Upper lobe of left lung (tissue), 6 donors: ENCODE results near the gene PRR5L. TPM values are rescaled to one million over a fixed set of nuclear protein-coding genes. Genes with fewer than 3 reads are reported as not detected.

Experiments
- ATAC-seq, 2 donors: fragments of 200-7000 bp; cut with Tn5 transposase; one replicate each; pipeline ENCODE4 v1.9.1; 2022; ENCODE audit warnings: mild to moderate bottlenecking in 2 of 2, moderate library complexity in 2 of 2; ENCODE audit not compliant: low FRiP score in 2 of 2
- DNase-seq, 2 donors: peaks; one replicate each; pipeline ENCODE4 v3.0.0-alpha.2; 2019 to 2020
- H3K27ac ChIP-seq, 4 donors: fragments of 200-600 bp; sonication (generic); one replicate each; pipeline ENCODE4 v1.5.1; 2016 to 2019
- H3K27me3 ChIP-seq, 4 donors: fragments of 200-600 bp; sonication (generic); one replicate each; pipeline ENCODE4 v1.5.1; 2017 to 2019
- H3K36me3 ChIP-seq, 4 donors: fragments of 200-600 bp; sonication (generic); one replicate each; pipeline ENCODE4 v1.5.1; 2016 to 2019
- H3K4me1 ChIP-seq, 4 donors: fragments of 200-600 bp; sonication (generic); one replicate each; pipeline ENCODE4 v1.5.1; 2018 to 2019
- H3K4me3 ChIP-seq, 4 donors: fragments of 200-600 bp; sonication (generic); one replicate each; pipeline ENCODE4 v1.5.1; 2017 to 2019; ENCODE audit warnings: mild to moderate bottlenecking in 2 of 4, moderate library complexity in 1 of 4
- H3K9me3 ChIP-seq, 4 donors: fragments of 200-600 bp; sonication (generic); one replicate each; pipeline ENCODE4 v1.5.1; 2018 to 2019
- EP300 ChIP-seq, 4 donors: sonication (generic); formaldehyde crosslinking; IDR thresholded peaks; one replicate each; pipeline ENCODE4 v1.5.1; 2017; ENCODE audit warnings: antibody characterized with exemption in 4 of 4, control low read depth in 2 of 4
- POLR2A ChIP-seq, 4 donors: fragments of 450-650 bp; IDR thresholded peaks; one replicate each; pipeline ENCODE4 v1.5.1; 2016 to 2017; ENCODE audit warnings: antibody characterized with exemption in 4 of 4, mild to moderate bottlenecking in 2 of 4
- POLR2AphosphoS5 ChIP-seq, 2 donors: sonication (generic); formaldehyde crosslinking; IDR thresholded peaks; one replicate each; pipeline ENCODE4 v1.5.1; 2017; ENCODE audit warnings: antibody characterized with exemption in 2 of 2
- WGBS, 2 donors: methylation state at CpG; one replicate each; pipeline ENCODE4 v1.1.5; 2017 to 2018; 5-methylcytosine and 5-hydroxymethylcytosine counted together
- total RNA-seq, 6 donors: library from RNA; depleted of rRNA in 4 of 6; stranded (reverse); fragments of >200 nt in 4 of 6; gene quantifications; one replicate each; pipeline versions ENCODE4 v1.1.0 to v1.2.1, GENCODE V29; 2016 to 2021
- TF ChIP-seq, protein P1 (sequence below), 6 experiments: fragments of 450-650 bp in 4 of 6; fragments of 200-600 bp in 2 of 6; sonication (generic) in 2 of 6; IDR thresholded peaks; one replicate each; pipeline ENCODE4 v1.5.1; 2016 to 2019; ENCODE audit warnings: antibody characterized with exemption in 6 of 6
- donor health status: DM: no; HTN: no; CAD: no; lungs with moderate emphysema.
- donor health status: DM: no; HTN: yes; CAD: no; lungs with severe emphysema.

The PRR5L gene
- total RNA-seq, 6 donors from 2014 or later, result 18.9 to 40.5 (median 27.6) TPM

- H3K4me1 ChIP-seq, result no peaks in the 10 kb centered on the region
- no peak overlapping the region for H3K4me3 ChIP-seq
- no peaks in the 10 kb centered on the region for H3K9me3 ChIP-seq
- H3K27ac ChIP-seq, result no peak overlapping the region
- DNase-seq (no peak), ATAC-seq (peak in 1 of 2 donors; percentile 38)
- no peak for TF ChIP-seq POLR2AphosphoS5 (IDR thresholded peaks at IDR 0.05)
- no peaks in the 10 kb centered on the region for H3K27me3 ChIP-seq
- no peaks in the 10 kb centered on the region for H3K36me3 ChIP-seq
- WGBS, 2 donors, result 75 to 79% methylated on average over 7 of the region's 7 CpGs
Observed at GRCh38 chr11:36345535-36346141, 49.5 kb downstream of the PRR5L start.

GRCh38 chr11:36346562-36347383 lies 50.7 kb downstream of the PRR5L start:
- Histone ChIP-seq H3K27ac (no peak overlapping the region), H3K9me3 (no peaks in the 10 kb centered on the region), H3K4me1 (no peaks in the 10 kb centered on the region), H3K4me3 (no peak overlapping the region), H3K27me3 (no peaks in the 10 kb centered on the region), H3K36me3 (no peaks in the 10 kb centered on the region)
- no peak for DNase-seq
- no peak for ATAC-seq
- WGBS, 2 donors, result 86% methylated on average over 5 of the region's 5 CpGs
- TF ChIP-seq, protein P1, sequence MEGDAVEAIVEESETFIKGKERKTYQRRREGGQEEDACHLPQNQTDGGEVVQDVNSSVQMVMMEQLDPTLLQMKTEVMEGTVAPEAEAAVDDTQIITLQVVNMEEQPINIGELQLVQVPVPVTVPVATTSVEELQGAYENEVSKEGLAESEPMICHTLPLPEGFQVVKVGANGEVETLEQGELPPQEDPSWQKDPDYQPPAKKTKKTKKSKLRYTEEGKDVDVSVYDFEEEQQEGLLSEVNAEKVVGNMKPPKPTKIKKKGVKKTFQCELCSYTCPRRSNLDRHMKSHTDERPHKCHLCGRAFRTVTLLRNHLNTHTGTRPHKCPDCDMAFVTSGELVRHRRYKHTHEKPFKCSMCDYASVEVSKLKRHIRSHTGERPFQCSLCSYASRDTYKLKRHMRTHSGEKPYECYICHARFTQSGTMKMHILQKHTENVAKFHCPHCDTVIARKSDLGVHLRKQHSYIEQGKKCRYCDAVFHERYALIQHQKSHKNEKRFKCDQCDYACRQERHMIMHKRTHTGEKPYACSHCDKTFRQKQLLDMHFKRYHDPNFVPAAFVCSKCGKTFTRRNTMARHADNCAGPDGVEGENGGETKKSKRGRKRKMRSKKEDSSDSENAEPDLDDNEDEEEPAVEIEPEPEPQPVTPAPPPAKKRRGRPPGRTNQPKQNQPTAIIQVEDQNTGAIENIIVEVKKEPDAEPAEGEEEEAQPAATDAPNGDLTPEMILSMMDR (IDR thresholded peaks at IDR 0.05), result no peak
- TF ChIP-seq POLR2AphosphoS5 (IDR thresholded peaks at IDR 0.05) (no peak), EP300 (IDR thresholded peaks at IDR 0.05) (no peak), POLR2A (IDR thresholded peaks at IDR 0.05) (no peak)

- TF ChIP-seq, protein P1 (IDR thresholded peaks at IDR 0.05), result no peak
- no peak for TF ChIP-seq POLR2A (IDR thresholded peaks at IDR 0.05)
- no peak for TF ChIP-seq POLR2AphosphoS5 (IDR thresholded peaks at IDR 0.05)
- TF ChIP-seq EP300 (IDR thresholded peaks at IDR 0.05), result no peak
Observed at GRCh38 chr11:36347384-36347906, 51.4 kb downstream of the PRR5L start.

DNA sequence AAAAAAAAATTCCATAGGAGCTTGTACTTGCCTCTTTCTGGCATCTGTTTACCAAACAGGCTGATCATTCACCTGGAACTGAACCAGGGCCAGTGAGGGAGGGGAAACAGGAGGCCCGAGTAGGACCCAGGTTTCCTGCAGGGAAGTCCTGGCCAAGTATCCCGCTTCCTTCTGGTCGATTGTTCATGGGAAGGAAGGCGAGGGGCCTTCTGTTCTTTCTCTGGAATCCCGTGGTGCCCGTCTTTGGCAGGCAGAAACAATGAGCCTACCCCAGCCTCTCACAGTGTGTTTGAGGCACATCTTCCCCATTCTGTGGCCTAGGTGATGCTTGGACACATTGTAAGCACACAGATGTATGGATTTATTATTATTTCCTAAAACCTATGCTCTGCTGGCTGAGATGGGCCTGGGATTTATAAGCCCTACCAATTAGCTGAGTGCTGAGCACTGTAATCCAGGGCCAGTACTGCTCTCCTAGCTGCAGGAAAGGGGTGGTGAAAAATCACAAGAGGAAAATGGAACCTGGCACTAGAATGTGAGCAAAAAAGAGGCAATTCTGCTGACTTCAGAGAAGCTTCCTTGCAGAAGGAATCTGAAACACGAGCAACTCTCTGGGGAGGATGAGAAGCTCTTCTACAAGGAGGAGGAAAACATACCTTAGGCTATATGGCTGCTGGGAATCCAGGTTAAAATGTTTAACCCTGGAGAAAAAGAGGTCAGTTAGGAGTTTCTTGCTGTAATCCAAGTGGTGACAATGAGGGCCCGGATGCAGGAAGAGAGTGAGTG lies 53.5 kb downstream of the PRR5L start:
- TF ChIP-seq EP300 (IDR thresholded peaks at IDR 0.05), result no peak
- no peak for TF ChIP-seq POLR2AphosphoS5 (IDR thresholded peaks at IDR 0.05)
- TF ChIP-seq POLR2A (IDR thresholded peaks at IDR 0.05), result no peak
- TF ChIP-seq, protein P1 (IDR thresholded peaks at IDR 0.05), result no peak
- no peak for DNase-seq

More at GRCh38 chr11:36347384-36347906, 51.4 kb downstream of the PRR5L start:
- Histone ChIP-seq H3K4me1 (no peaks in the 10 kb centered on the region), H3K27ac (no peak overlapping the region), H3K9me3 (no peaks in the 10 kb centered on the region), H3K27me3 (no peaks in the 10 kb centered on the region), H3K36me3 (no peaks in the 10 kb centered on the region), H3K4me3 (no peak overlapping the region)
- WGBS, 2 donors, result 92 to 95% methylated on average over 1 of the region's 1 CpG
- ATAC-seq, result no peak
- no peak for DNase-seq

DNA sequence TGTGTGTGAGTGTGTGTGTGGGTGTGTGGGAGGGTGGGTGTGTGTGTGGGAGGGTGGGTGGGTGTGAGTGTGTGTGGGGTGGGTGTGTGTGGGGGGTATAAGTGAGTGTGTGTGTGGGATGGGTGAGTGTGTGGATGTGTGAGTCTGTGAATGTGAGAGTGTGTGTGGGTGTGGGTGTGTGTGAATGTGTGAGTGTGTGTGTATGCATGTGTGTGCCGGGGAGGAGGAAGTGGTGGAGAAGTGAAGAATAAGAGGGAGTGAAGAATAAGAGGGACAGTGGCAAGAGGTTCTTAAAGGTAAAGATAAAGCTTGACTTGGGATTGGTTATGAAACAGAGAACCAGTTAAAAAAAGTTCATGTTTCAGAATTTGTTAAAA lies 54.0 kb downstream of the PRR5L start:
- Histone ChIP-seq H3K27me3 (no peaks in the 10 kb centered on the region), H3K4me3 (no peak overlapping the region), H3K4me1 (no peaks in the 10 kb centered on the region), H3K27ac (no peak overlapping the region), H3K36me3 (no peaks in the 10 kb centered on the region), H3K9me3 (no peaks in the 10 kb centered on the region)
- DNase-seq (no peak), ATAC-seq (peak in 1 of 2 donors; percentile 28)
- TF ChIP-seq EP300 (IDR thresholded peaks at IDR 0.05) (no peak), POLR2AphosphoS5 (IDR thresholded peaks at IDR 0.05) (no peak), POLR2A (IDR thresholded peaks at IDR 0.05) (no peak)
- TF ChIP-seq, protein P1 (IDR thresholded peaks at IDR 0.05), result no peak
- WGBS, 2 donors, result 33 to 38% methylated on average over 1 of the region's 1 CpG

More for the DNA sequence above, 53.5 kb downstream of the PRR5L start:
- Histone ChIP-seq H3K4me1 (no peaks in the 10 kb centered on the region), H3K27ac (no peak overlapping the region), H3K27me3 (no peaks in the 10 kb centered on the region), H3K9me3 (no peaks in the 10 kb centered on the region), H3K36me3 (no peaks in the 10 kb centered on the region), H3K4me3 (no peak overlapping the region)
- no peak for ATAC-seq
- 61 to 63% methylated on average over 8 of the region's 8 CpGs for WGBS, 2 donors
